HS-27A (cell line): ENCODE data around the gene PDS5B.

Source experiments
- DNase-seq: peaks from one replicate; pipeline ENCODE4 v3.0.0-alpha.2; 2012; ENCODE audit warnings: low read depth, missing footprints

The PDS5B gene

DNA sequence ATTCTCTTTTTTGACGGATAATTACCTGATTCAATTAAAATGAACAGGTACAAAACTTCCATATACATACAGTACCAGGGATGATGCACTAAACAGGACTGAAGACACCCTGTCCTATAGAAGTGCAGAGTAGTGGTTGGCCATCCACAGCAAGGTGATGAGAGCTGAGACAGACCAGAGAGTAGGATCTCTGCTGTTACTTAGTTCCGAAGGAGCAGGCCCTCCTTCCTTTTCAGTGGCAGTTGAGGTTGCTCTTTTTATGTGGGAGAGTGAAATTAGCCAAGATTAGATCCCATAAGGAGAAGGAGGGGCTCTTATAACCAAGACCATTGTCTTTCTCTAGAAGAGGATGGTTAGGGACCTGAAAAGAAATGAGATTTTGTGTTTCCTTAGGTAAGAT is 4.0 kb downstream of the PDS5B start:
- DNase-seq: no peak

DNA sequence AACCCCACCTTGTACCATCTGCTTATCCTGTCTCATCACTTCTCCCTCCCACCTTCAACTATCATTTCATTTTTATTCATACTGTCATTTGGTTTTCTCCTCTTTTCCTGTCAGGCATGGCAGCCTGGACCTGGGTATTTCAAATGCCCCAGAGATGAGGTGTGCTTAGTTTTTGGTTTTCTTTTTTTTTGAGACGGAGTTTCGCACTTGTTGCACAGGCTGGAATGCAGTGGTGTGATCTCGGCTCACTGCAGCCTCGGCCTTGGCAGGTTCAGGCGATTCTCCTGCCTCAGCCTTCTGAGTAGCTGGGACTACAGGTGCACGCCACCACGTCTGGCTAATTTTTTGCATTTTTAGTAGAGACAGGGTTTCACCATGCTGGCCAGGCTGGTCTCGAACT is 5.8 kb downstream of the PDS5B start:
- DNase-seq: no peak

DNA sequence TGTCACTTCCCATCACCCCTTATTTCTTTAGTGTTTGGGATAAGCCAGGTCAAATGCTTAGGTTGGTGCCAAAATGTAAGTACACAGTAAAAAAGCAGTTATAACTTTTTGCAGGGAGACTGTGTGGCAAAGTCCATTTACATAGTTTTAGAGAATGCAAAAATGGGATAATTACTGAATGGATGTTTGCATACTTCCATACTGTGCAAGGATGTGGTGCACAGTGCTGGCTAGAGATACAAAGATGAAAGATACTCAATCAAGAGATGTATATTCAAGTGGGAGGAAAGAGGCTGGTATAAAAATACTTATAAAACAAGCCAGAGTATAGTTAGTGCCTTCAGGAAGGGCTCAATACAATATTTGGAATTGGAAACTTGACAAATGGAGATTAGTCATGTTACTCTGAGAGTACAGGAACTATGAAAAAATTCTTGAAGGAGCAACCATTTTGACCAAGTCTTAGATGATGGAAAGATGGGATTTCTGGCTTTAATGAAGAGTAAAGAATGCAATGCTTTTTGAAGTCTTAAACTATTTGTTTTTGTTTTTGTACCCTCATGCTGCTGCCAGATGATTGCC is 8.0 kb downstream of the PDS5B start:
- DNase-seq: no peak

DNA sequence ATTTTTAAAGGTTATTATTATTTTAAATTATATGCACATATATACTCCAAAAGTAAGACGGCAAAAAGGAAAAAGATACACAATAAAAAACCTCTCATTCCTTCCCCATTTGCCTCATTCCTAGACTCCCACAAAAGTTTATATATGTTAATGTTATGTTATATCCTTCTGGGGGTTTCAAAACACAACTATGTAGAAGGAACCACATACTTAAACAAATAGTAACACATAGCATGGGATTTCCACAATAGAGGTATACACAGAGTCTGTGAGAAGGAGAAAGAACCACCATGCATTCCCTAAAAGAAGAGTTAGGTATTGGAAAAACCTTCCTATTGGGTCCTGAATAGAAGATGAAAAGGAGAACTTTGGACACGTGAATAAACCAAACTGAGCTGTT is 9.1 kb downstream of the PDS5B start:
- no peak for DNase-seq

DNA sequence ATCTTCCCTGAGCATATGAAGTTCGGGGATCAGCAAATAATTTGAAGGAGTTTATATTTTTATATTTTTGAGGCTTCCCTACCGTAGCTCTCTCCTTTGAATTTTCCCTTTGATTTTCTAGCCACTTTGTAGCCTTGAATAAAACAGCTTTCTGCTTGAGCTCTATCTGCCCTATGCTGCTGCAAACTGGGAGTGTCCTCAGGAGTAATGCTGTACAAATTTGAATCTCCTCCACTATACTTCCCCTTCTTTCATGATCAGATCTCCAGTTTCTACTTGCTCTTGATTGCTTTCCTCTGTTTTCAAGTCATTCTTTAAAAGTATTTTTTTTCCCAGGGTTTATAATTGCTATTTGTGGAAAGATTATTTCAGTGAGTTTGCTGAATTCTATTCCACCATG is 14.6 kb downstream of the PDS5B start:
- DNase-seq: no peak

DNA sequence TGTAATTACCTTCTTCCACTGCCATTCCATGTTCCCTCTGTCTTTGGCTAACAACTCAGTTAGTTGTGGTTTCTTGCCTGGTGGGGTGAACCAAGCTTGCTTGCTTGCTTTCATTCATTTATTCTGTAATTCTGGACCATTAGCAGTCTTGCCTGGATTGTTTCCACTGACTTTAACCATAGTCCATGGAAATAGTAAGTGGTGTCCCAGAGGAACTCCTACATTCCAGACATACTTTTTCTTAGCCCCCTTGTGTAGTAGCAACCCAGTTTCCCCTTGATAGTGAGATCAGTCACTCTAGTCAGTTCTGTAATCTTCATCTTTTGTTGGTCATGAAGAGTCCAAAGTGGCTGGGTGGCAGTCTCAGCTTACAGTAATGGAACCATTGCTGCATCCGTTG is 23.2 kb downstream of the PDS5B start:
- DNase-seq: no peak

DNA sequence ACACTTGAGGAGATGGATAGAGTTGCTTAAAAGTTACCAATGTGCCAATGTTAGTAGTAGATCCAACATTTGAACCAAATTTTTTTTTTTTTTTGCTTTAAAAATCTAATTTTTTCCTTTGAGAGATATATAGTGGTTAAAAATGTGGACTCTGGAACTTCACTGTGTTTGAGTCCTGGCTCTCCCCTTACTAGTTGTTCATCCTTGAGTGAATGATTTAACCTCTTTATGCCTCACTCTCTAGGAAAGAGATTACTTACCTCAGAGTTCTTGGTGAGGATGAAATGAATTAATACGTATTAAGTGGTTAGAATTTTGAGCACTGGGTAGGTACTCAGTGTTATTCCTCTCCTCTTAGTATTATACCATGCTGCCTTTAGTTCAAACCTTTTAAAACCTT is 24.3 kb downstream of the PDS5B start:
- no peak for DNase-seq

DNA sequence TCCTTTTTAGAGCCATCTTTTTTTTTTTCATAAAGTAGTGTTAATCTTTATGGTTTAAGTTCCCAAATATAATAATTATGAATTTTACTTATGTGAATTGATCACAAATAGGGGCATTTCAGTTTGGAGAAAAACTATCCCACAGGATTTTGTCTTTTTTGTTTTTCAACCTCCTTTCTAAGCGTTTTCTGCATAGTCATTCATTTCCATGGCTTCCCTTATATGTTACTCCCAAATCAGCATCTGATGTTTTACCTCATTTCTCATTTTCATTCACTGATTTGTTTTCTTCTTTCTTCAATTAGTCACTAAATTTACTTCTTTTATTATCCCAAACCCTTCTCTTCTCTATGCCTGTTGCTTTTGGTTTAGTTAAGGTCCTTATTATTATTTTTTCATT is 24.7 kb downstream of the PDS5B start:
- DNase-seq: no peak

DNA sequence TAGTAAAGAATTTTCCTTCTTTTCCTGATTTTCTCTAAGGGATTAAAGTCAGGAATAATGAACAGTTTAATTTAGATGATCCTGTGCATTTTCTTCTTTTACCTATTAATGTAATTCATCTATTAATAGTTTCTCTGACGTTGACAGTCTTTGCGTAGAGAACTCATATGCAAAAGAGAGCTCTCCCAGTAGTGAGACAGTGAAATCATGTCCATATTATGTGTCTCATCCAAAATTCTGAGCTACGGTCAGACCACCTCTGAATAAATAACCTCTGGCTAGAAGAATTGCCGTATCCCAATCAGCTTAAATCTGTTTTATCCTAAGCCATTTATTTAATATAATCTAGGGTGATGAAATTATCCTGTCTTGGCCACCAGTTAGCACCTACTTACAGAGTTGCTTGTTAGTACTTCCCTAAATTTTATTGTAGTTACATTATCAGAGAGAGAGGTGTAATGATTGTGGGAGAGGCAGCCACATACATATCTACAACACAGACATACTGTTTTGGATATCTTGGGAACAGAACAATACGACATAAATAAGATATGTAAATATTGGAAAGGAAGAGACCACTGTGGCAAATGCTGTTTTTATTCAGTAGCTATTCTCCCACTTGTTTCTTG is 30.7 kb downstream of the PDS5B start:
- no peak for DNase-seq

DNA sequence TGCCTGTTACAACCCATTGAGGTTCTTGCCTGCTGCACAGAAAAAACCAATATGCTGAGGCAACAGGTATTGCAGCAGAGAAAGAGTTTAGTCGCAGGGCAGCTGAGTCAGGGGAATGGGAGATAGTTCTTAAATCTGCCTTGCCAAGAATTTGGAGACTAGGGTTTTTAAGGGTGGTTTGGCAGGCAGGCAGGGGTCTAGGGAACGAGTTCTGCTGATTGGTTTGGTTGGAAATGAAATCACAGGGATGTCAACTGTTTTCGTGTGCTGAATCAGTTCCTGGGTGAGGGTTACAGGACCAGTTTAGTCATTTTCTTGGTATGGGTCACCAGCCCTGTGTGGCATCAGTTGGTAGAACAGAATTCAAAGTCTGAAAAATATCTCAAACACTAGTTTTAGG is 36.6 kb downstream of the PDS5B start:
- no peak for DNase-seq

DNA sequence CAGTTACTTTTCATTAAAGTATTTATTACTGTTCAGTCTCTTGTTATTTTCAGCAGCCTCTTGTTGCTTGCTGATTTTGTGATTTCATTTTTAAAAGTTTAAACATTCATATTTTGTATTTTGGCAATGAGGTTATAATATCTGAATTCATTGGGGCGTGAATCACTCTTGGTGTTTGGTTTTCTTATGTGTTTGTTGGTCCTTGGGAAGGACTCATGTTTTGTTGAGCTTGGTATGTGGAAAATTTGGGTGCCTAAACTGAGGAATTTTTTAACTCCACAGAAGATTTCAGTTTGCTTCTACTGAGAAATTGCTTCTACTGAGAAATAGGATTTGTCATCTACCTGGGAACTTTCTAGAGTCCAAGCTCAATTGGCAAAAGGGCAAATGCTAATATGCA is 38.2 kb downstream of the PDS5B start:
- no peak for DNase-seq

DNA sequence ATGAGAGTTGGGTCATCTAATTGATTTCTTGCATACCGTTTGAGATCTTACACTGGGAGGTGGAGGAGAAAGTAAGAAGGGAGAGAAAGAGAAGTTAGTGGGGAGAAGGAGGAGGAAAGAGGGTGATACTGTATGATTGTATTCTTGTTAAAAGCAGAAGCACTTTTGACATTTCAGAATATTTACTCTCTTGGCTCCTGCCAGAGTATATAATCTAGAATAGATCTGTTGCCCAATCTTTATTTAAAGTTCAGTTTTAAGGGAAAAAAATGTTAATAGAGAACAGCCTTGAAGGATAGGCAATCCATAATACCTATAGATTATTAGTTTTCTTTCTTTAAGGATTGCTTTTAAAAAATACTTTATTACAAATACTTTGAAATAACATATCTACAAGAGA is 41.5 kb downstream of the PDS5B start:
- no peak for DNase-seq

DNA sequence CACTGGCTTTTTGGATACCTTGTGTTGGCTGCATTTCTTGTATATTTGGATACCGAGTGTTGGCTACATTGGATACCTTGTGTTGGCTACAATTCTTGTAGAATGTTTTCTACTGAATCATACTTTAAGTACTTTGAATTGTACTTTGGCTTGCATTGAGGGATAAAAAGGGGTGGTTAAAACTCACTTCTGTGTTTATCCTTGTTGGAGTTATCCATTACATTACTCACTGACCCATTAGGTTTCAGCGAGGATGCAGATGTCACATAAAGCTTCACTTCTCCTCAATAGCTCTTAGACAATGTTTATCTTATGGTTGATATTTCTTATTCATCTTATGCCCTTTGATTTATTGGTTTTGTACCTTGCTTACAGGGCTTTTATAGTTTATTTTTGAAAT is 43.1 kb downstream of the PDS5B start:
- DNase-seq: no peak

DNA sequence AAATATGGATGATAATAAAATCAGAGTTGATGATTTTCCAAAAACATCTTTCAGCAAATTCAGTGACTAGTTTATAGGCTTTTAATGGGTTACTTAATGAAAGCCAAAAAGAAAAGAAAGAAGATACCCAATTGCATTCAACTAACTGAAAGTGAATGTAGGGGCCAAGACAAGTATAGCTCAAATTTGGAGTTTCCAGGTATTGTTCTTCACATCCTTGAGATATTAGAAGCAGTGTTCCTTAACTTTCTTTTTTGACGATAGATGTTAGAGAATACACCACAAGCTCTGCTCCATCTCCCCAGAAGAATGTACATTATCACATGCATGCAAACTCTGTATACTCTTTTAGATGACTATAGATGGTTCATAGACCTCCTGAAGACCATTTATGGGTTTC is 43.6 kb downstream of the PDS5B start:
- no peak for DNase-seq

DNA sequence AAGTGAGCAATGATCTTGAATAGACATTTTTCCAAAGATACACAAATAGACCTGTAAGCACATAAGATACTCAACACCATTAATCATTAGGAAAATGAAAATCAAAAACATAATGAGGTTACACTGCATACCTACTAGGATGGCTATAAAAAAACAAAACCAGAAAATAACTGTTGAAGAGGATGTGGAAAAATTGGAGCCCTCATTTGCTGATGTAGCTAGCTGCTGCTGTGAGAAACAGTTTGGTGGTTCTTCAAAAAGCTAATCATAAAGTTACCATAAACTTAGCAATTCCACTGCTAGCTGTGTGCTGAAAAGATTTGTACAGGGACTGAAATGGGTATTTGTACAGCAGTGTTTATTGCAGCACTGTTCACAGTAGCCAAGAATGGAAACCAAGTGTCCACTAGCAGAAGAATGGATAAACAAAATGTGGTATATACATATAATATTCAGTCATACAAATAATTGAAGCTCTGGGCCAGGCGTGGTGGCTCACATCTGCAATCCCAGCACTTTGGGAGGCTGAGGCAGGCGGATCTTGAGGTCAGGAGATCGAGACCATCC is 46.2 kb downstream of the PDS5B start:
- no peak for DNase-seq

DNA sequence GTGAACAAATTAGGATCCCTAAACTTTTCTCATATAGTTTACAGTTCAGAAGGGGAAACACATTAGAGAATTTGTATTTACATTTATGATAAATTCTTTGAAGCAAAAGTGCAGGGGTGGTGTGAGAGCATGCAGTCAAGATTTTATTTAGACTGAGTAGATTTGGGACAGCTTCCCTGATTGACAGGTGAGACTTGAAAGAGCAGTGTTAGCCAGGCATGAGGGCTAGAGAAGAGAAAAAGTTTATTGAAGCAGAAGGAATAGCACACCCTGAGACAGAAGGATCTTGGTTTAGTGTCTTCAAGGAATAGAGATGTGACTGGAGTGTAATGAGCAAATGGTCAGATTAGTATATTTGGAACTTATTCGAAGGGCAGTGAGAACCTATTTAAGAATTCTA is 50.5 kb downstream of the PDS5B start:
- no peak for DNase-seq

DNA sequence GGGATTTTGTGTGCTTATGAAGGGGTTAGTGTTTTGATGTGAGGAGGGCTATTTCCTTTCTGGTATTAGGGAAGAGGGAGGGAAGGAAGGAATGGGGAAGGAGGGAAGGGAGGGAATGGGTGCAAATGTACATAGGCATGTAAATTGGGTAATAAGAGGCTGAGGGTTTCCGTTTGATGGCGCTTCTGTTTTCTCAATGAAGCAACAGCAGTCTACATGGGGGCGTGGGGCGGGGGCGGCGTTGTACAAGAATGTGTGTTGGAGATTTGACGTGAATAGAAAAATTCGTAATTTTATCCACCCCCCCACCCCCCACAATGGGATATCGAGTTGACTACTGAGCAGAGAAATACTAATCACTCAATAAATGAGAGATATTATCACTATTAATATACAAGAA is 52.5 kb downstream of the PDS5B start:
- DNase-seq: no peak

DNA sequence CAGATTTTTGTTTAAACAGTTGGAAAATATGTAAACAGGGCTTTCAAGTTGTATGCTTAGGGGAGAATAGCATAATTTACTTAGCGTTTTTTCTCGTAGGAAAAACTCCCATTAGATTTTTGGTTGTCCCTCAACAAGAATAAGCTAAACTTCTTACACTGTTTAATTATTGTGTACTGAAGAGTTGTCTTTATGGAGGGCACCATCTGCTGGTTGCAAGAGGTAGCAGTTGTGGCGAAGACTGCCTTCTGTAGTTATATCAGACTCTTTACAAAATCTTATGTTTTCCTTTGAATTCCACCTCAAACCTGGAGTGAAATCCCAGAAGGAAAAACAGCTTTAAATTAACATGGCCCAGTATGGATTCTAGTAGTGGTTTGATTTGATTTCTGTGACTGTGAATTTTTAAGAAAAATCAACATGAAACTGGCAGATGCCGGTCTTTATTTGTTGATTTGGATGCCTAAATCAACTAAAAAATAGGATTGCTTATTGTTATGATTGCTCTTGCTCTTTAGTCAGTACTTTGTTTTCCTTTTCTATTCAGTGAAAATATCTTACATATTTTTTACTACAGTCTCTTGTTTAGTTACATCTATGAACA is 53.4 kb downstream of the PDS5B start:
- DNase-seq: no peak

DNA sequence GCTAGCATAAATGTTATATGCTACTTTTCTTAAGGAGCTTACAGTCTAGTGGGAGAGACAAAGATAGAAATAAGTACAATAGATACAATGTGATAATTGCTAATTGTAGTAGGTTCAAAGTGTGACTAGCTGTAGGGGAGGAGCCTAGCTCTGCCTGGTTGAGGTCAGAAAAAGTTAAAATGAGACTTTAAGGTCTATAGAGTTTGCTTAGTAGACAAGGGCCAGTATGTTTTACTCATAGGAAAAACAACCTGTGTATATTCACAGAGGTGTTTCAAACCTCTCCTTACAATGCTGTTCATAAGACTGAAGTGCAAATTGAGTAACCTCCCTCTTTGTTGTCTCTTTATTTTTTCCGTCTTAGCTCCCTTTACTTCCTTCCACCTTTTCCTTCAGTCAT is 56.1 kb downstream of the PDS5B start:
- DNase-seq: no peak

DNA sequence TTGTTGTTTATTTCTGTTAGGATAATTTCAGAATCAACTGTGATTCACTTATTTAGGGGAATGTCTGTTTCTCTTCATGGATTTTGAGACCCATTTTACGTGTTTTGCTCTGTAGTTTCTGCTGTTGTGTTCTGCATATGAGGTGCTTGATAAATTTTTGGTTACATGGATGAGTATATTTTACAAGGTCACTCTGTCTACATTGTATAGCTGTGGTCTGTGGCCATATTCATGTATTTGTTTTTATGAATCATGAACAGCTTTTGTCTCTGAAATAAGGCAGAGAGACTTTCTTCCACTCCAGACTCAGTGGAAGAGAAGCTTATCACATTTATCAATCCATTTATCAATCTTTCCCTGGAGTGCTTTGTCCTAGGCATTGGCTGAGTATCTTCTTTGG is 56.6 kb downstream of the PDS5B start:
- no peak for DNase-seq

DNA sequence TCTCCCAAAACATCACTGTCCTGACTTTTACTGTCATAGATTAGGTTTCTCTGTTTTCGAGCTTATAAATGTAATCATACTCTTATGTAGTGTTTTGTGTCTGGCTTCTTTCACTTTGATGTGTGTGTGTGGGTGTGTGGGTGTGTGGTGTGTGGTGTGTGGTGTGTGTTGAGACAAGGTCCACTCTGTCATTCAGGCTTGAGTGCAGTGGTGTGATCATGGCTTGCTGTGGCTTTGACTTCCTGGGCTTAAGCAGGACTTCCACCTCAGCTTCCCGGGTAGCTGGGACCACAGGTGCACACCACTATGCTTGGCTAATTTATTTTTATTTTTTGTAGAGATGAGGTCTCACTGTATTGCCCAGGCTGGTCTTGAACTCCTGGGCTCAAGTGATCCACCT is 59.6 kb downstream of the PDS5B start:
- no peak for DNase-seq

DNA sequence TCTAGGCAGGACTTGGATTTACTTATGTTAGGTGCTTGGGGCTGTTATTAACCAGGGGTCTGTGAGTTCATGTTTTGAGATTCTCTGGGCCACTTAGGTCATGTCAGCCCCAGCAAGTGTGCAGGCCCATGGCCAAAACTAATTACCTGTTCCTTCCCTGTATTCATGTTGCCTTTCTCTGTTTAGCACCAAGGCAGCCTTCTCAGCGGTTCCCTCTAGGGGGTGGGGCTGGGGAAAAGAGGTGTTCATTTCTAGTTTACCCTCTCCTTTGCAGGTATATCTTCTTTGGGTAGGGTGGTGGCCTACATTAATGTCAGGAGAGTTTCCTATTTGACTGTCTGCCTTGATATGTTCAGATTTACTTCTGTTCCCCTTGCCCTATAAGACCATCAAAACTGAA is 61.7 kb downstream of the PDS5B start:
- DNase-seq: no peak

DNA sequence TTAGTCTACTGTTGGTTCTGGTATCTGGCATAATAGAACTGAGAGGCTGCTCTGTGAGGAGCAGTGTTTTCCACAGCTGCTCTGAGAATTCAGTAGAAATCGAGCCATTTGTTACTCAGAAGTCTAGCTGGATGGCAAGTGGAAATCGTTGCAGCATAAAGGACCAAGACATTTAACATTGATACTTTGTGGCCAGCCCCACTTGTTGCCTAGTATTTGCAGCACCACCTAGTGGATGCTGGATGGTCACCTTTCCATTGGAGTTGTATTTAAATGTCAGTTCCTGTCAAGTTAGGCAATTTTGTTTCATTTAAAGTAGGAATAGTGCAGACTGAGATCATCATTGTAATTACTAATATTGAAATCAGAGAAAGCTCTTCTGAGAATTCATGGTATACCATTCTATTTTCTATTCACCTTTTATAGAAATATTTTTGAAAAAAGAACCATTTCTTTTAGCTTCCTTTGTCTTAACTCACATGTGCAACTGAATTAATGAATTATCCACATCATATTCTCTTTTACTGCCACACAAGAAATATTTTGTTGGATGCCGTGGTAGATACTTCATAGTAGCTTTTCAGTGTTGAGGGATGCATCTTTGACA is 64.6 kb downstream of the PDS5B start:
- no peak for DNase-seq
